Activated naive CD8-positive, alpha-beta T cell (primary cell): Measurements from ENCODE around the gene ERP44.
"Not testable (repeated sequence)": the region's sequence is repeated elsewhere in the genome, so short reads cannot be mapped to it uniquely, and the experiment has no call there.

Source experiments
- H3K27ac Mint-ChIP-seq: one replicate; pipeline ENCODE4 v1.8.0; 2021; ENCODE audit warnings: mixed read lengths
- H3K27me3 Mint-ChIP-seq: one replicate; pipeline ENCODE4 v1.8.0; 2021; ENCODE audit warnings: mixed read lengths
- H3K36me3 Mint-ChIP-seq: one replicate; pipeline ENCODE4 v1.8.0; 2021; ENCODE audit warnings: mixed read lengths
- H3K4me1 Mint-ChIP-seq: one replicate; pipeline ENCODE4 v1.8.0; 2021; ENCODE audit warnings: low read depth, mixed read lengths
- H3K4me3 Mint-ChIP-seq: one replicate; pipeline ENCODE4 v1.8.0; 2021; ENCODE audit warnings: mild to moderate bottlenecking, mixed read lengths
- H3K9me3 Mint-ChIP-seq: one replicate; pipeline ENCODE4 v1.8.0; 2021; ENCODE audit warnings: low read depth, mixed read lengths

Gene ERP44

GRCh38 chr9:100066539-100066938, 32.3 kb downstream of the ERP44 start:
- H3K4me3 Mint-ChIP-seq = no peak overlapping the region
- H3K9me3 Mint-ChIP-seq = no peaks in the 10 kb centered on the region
- peaks cover 27% of the 10 kb centered on the region for H3K4me1 Mint-ChIP-seq
- H3K27me3 Mint-ChIP-seq = no peaks in the 10 kb centered on the region
- peaks cover 6% of the 10 kb centered on the region for H3K36me3 Mint-ChIP-seq
- peak overlapping the region; percentile 41 for H3K27ac Mint-ChIP-seq

GRCh38 chr9:100064872-100065581, 33.8 kb downstream of the ERP44 start:
- H3K27me3 Mint-ChIP-seq = no peaks in the 10 kb centered on the region
- peaks cover 23% of the 10 kb centered on the region for H3K4me1 Mint-ChIP-seq
- no peak overlapping the region for H3K27ac Mint-ChIP-seq
- no peak overlapping the region for H3K4me3 Mint-ChIP-seq
- H3K36me3 Mint-ChIP-seq = peaks cover 6% of the 10 kb centered on the region
- no peaks in the 10 kb centered on the region for H3K9me3 Mint-ChIP-seq

DNA sequence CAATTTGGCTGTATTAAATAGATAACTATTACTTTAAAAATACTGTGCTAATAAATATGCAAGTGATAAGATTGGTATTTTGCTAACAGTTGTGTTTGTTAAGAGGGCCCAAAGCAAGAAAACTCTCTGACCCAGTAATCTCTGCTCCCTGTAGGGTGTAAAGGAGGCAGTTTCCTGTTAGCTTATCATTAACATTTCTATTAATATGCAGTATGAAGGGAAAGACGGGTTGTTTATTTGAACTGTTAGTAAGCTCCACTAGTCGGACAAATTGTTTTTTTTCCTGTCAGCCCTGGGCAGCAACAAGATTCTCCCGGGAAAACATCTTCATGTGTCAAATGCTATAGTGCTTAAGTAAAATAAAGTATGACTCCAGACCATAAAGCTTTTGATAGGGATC, 35.6 kb downstream of the ERP44 start:
- Mint-ChIP-seq H3K9me3 (no peaks in the 10 kb centered on the region), H3K4me3 (no peak overlapping the region), H3K36me3 (peaks cover 9% of the 10 kb centered on the region), H3K27me3 (no peaks in the 10 kb centered on the region), H3K4me1 (peaks cover 28% of the 10 kb centered on the region), H3K27ac (no peak overlapping the region)

- H3K27me3 Mint-ChIP-seq, H3K9me3 Mint-ChIP-seq, H3K36me3 Mint-ChIP-seq, H3K4me3 Mint-ChIP-seq, H3K27ac Mint-ChIP-seq: not testable (repeated sequence)
- H3K4me1 Mint-ChIP-seq = peaks cover 28% of the 10 kb centered on the region
Observed at GRCh38 chr9:100062683-100063082, 36.1 kb downstream of the ERP44 start.

DNA sequence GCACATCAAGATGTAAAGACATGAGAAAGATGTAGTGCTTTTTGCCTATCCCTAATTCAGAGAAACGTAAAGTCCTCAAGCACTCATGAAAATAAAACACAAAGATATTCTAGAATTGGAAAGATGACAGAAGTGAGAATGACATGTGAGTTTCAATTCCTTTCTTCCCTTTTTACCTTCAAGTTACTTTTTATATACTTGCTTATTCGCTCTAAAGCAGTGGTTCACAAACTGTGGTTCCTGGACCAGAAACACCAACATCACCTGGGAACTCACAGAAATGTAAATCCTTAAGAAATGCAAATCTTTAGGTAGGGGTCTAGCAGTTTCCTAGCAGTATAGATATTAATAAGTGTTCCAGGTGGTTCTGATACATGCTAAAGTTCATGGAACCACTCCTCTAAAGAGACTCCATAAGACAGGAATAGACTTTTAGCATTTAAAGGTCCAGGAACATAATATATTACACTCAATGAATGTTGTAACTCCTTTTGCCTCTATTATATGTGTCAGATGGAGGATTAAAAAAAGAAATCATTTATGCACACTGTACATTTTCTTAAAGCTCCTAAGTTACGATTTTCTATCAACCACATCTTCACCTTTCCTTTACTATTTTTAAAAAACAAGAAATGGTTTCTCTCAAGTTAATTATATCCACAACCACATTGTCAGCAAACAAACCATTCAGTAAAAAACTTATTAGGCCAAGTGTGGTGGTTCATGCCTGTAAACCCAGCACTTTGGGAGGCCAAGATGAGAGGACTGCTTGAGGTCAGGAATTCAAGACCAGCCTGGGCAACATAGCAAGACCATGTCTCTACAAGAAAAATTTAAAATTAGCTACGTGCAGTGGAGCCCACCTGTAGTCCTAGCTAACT, 39.9 kb downstream of the ERP44 start:
- Mint-ChIP-seq H3K4me3 (no peak overlapping the region), H3K27ac (no peak overlapping the region), H3K36me3 (peaks cover 7% of the 10 kb centered on the region), H3K9me3 (no peaks in the 10 kb centered on the region), H3K27me3 (no peaks in the 10 kb centered on the region), H3K4me1 (peaks cover 11% of the 10 kb centered on the region)

DNA sequence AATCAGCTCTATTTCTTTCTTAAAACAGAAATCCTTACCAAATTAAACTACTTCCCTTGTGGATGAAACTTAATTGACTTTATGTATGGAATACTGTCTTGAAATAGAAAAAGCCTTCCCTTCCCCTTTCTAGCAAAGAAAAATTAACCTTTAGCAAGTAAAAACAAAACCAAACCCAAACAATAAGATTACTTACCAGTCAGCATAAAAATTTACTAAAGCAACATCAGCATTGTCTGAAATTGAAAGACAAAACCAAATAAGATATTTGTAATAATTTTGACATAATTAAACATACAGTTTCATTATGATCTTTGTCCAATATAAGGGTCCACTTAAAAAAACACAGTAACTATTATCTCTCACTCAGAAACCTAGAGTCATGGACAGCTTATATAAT, 41.2 kb downstream of the ERP44 start:
- Mint-ChIP-seq H3K4me3 (no peak overlapping the region), H3K27ac (no peak overlapping the region), H3K27me3 (no peaks in the 10 kb centered on the region), H3K36me3 (peaks cover 7% of the 10 kb centered on the region), H3K4me1 (peaks cover 7% of the 10 kb centered on the region), H3K9me3 (no peaks in the 10 kb centered on the region)

- Mint-ChIP-seq H3K27me3 (no peaks in the 10 kb centered on the region), H3K4me1 (peaks cover 8% of the 10 kb centered on the region), H3K4me3 (no peak overlapping the region), H3K27ac (no peak overlapping the region), H3K36me3 (peaks cover 11% of the 10 kb centered on the region), H3K9me3 (no peaks in the 10 kb centered on the region)
Observed at GRCh38 chr9:100056561-100056960, 42.2 kb downstream of the ERP44 start.

- Mint-ChIP-seq H3K9me3 (no peaks in the 10 kb centered on the region), H3K4me3 (no peak overlapping the region), H3K27ac (no peak overlapping the region), H3K36me3 (peaks cover 19% of the 10 kb centered on the region), H3K27me3 (no peaks in the 10 kb centered on the region), H3K4me1 (peaks cover 10% of the 10 kb centered on the region)
Observed at GRCh38 chr9:100052375-100052774, 46.4 kb downstream of the ERP44 start.

DNA sequence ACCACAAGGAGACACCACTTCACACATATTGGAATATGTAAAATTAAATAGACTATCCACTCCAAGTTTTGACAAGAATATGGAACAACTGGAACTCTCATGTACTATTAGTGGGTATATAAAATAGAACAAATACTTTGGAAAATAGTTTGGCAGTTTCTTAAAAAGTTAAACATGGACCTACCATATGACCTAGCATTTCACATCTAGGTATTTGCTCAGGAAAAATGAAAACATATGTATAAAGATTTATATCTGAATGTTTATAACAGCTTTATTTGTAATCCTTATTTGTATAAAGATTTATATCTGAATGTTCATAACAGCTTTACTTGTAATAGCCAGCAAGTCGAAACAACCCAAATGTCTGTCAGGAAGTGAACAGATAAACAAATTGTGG, 49.2 kb downstream of the ERP44 start:
- Mint-ChIP-seq H3K27ac (no peak overlapping the region), H3K27me3 (no peaks in the 10 kb centered on the region), H3K4me3 (no peak overlapping the region), H3K9me3 (no peaks in the 10 kb centered on the region), H3K36me3 (peaks cover 22% of the 10 kb centered on the region), H3K4me1 (peaks cover 21% of the 10 kb centered on the region)

DNA sequence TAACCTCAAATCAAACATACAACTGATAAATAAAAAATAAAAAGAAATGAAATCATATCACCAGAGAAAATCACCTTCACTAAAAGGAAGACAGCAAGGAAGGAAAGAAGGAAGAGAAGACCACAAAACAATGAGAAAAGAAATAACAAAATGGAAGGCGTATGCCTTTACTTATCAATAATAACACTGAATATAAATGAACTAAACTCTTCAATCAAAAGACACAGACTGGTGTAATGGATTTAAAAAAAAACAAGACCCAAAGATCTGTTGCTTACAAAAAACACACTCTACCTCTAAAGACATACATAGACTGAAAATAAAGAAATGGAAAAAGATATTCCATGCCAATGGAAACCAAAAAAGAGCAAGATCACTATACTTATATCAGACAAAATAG, 60.3 kb downstream of the ERP44 start:
- no peak overlapping the region for H3K4me3 Mint-ChIP-seq
- H3K36me3 Mint-ChIP-seq = peaks cover 51% of the 10 kb centered on the region
- peaks cover 19% of the 10 kb centered on the region for H3K9me3 Mint-ChIP-seq
- no peaks in the 10 kb centered on the region for H3K27me3 Mint-ChIP-seq
- peaks cover 43% of the 10 kb centered on the region for H3K4me1 Mint-ChIP-seq
- no peak overlapping the region for H3K27ac Mint-ChIP-seq

- H3K27me3 Mint-ChIP-seq = no peaks in the 10 kb centered on the region
- no peak overlapping the region for H3K4me3 Mint-ChIP-seq
- peaks cover 29% of the 10 kb centered on the region for H3K4me1 Mint-ChIP-seq
- no peak overlapping the region for H3K27ac Mint-ChIP-seq
- peaks cover 18% of the 10 kb centered on the region for H3K36me3 Mint-ChIP-seq
- H3K9me3 Mint-ChIP-seq = no peaks in the 10 kb centered on the region
Observed at GRCh38 chr9:100033877-100034551, 64.8 kb downstream of the ERP44 start.

GRCh38 chr9:100030548-100030947, 68.3 kb downstream of the ERP44 start:
- no peaks in the 10 kb centered on the region for H3K27me3 Mint-ChIP-seq
- peaks cover 9% of the 10 kb centered on the region for H3K36me3 Mint-ChIP-seq
- no peaks in the 10 kb centered on the region for H3K9me3 Mint-ChIP-seq
- no peak overlapping the region for H3K4me3 Mint-ChIP-seq
- peaks cover 19% of the 10 kb centered on the region for H3K4me1 Mint-ChIP-seq
- H3K27ac Mint-ChIP-seq = no peak overlapping the region

- Mint-ChIP-seq H3K27me3 (no peaks in the 10 kb centered on the region), H3K4me1 (peaks cover 10% of the 10 kb centered on the region), H3K36me3 (peaks cover 14% of the 10 kb centered on the region), H3K9me3 (peaks cover 5% of the 10 kb centered on the region), H3K4me3 (no peak overlapping the region), H3K27ac (no peak overlapping the region)
Observed at GRCh38 chr9:100029251-100029650, 69.5 kb downstream of the ERP44 start.

DNA sequence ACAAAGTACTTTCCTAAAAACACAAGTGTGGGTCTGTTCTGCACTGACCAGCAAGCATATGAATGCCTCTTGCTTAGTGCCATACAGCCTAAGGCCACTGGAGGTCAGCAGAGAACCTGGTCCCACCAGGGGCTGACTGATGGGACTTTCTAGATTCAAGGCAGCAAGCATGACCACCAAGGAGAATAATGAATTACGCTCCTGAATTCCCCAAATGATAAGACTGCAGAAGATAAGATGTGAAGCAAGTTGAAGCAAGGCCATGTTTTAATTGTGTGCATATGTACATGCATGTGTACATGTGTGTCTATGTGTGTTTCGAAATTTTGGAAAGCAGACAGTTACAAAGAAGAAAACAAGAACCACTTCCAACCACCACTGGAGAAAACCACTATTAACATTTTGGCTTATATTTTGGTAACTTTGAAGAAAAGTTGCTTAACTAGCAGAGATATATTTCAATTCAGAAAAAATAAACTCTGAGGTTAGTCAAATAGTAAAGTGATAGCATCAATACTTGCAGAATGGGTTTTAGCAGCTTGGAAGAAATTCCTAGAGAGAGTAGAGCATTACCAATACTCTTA, 70.5 kb downstream of the ERP44 start:
- H3K9me3 Mint-ChIP-seq = peaks cover 5% of the 10 kb centered on the region

DNA sequence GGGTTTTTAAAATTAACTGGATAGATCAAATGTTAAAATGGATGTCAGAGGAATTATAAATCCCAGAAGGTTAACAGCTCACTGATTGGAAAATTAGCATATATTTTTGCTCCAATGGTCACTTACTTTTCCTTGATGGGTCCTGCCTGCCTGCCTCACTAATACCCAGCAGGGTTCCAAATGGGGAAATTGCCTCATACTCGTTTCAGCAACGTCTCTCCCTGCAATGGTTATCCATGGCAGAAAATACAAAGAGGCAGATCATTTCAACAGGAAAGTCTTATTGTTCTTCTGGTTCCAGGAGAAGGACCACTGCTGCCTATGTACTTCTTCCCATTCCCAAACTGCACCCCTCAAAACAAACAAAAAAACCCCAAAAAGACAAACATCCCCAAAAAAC, 71.3 kb downstream of the ERP44 start:
- Mint-ChIP-seq H3K4me1 (peaks cover 7% of the 10 kb centered on the region), H3K4me3 (no peak overlapping the region), H3K27me3 (no peaks in the 10 kb centered on the region), H3K27ac (no peak overlapping the region), H3K36me3 (peaks cover 14% of the 10 kb centered on the region), H3K9me3 (peaks cover 5% of the 10 kb centered on the region)

More for the DNA sequence above, 70.5 kb downstream of the ERP44 start:
- Mint-ChIP-seq H3K36me3 (peaks cover 14% of the 10 kb centered on the region), H3K4me3 (no peak overlapping the region), H3K4me1 (peaks cover 7% of the 10 kb centered on the region), H3K27ac (no peak overlapping the region), H3K27me3 (no peaks in the 10 kb centered on the region)
